ENCODE measurements around the gene THADA.
"Not testable (repeated sequence)": the region's sequence is repeated elsewhere in the genome, so short reads cannot be mapped to it uniquely, and the experiment has no call there.

Gene THADA

GRCh38 chr2:43397411-43397810, 198.4 kb downstream of the THADA start:
- no peaks in the 10 kb centered on the region for H3K79me2 ChIP-seq (ENCODE audit: insufficient read depth, low read length)
- no peak overlapping the region for H3K4me3 ChIP-seq (ENCODE audit: insufficient read depth, low read length, poor library complexity, severe bottlenecking)
- no peak overlapping the region for H3K9ac ChIP-seq (ENCODE audit: low read length)
- H4K20me1 ChIP-seq (ENCODE audit: low read depth, low read length), result no peaks in the 10 kb centered on the region
- TF ChIP-seq CTCF (IDR thresholded peaks at IDR 0.05; ENCODE audit: insufficient read depth, low read length, poor library complexity, severe bottlenecking), result no peak
- TF ChIP-seq EZH2phosphoT487 (conservative IDR thresholded peaks at IDR 0.05; ENCODE audit: low read length), result no peak
- H3K4me2 ChIP-seq (ENCODE audit: low read depth, low read length, poor library complexity, severe bottlenecking), result no peak overlapping the region
- no peaks in the 10 kb centered on the region for H3K9me3 ChIP-seq (ENCODE audit: insufficient read depth, low read length)
- no peak overlapping the region for H3K27ac ChIP-seq (ENCODE audit: low read depth, low read length)
- H3F3A ChIP-seq (ENCODE audit: insufficient read depth), result no peaks in the 10 kb centered on the region
- no peaks in the 10 kb centered on the region for H3K36me3 ChIP-seq (ENCODE audit: low read length)
- no peak overlapping the region for H2AFZ ChIP-seq (ENCODE audit: low read depth, low read length, severe bottlenecking)
- no peaks in the 10 kb centered on the region for H3K27me3 ChIP-seq (ENCODE audit: low read length)
- H3K9me2 ChIP-seq (replicated peaks; ENCODE audit: insufficient read depth, low read length), result no peaks in the 10 kb centered on the region

- H3K9ac ChIP-seq (ENCODE audit: low read length); H3F3A ChIP-seq (ENCODE audit: insufficient read depth); H3K36me3 ChIP-seq (ENCODE audit: low read length); H3K4me3 ChIP-seq (ENCODE audit: insufficient read depth, low read length, poor library complexity, severe bottlenecking); H3K27ac ChIP-seq (ENCODE audit: low read depth, low read length); H2AFZ ChIP-seq (ENCODE audit: low read depth, low read length, severe bottlenecking); H3K9me2 ChIP-seq (replicated peaks; ENCODE audit: insufficient read depth, low read length); H4K20me1 ChIP-seq (ENCODE audit: low read depth, low read length); H3K79me2 ChIP-seq (ENCODE audit: insufficient read depth, low read length); H3K4me2 ChIP-seq (ENCODE audit: low read depth, low read length, poor library complexity, severe bottlenecking); H3K27me3 ChIP-seq (ENCODE audit: low read length); H3K9me3 ChIP-seq (ENCODE audit: insufficient read depth, low read length): not testable (repeated sequence)
These were observed 199.5 kb downstream of the THADA start for GRCh38 chr2:43396344-43396743.

GRCh38 chr2:43393918-43394317, 201.9 kb downstream of the THADA start:
- H3K4me2 ChIP-seq (ENCODE audit: low read depth, low read length, poor library complexity, severe bottlenecking), result no peak overlapping the region
- no peaks in the 10 kb centered on the region for H3K27me3 ChIP-seq (ENCODE audit: low read length)
- no peaks in the 10 kb centered on the region for H3K36me3 ChIP-seq (ENCODE audit: low read length)
- no peaks in the 10 kb centered on the region for H3K9me2 ChIP-seq (replicated peaks; ENCODE audit: insufficient read depth, low read length)
- TF ChIP-seq EZH2phosphoT487 (conservative IDR thresholded peaks at IDR 0.05; ENCODE audit: low read length) (no peak), CTCF (IDR thresholded peaks at IDR 0.05; ENCODE audit: insufficient read depth, low read length, poor library complexity, severe bottlenecking) (no peak)
- no peak overlapping the region for H3K9ac ChIP-seq (ENCODE audit: low read length)
- no peaks in the 10 kb centered on the region for H4K20me1 ChIP-seq (ENCODE audit: low read depth, low read length)
- H3K4me3 ChIP-seq (ENCODE audit: insufficient read depth, low read length, poor library complexity, severe bottlenecking), result no peak overlapping the region
- H3K27ac ChIP-seq (ENCODE audit: low read depth, low read length), result no peak overlapping the region
- H3F3A ChIP-seq (ENCODE audit: insufficient read depth), result no peaks in the 10 kb centered on the region
- H2AFZ ChIP-seq (ENCODE audit: low read depth, low read length, severe bottlenecking), result no peak overlapping the region
- H3K79me2 ChIP-seq (ENCODE audit: insufficient read depth, low read length), result no peaks in the 10 kb centered on the region
- H3K9me3 ChIP-seq (ENCODE audit: insufficient read depth, low read length), result no peaks in the 10 kb centered on the region

- TF ChIP-seq EZH2phosphoT487 (conservative IDR thresholded peaks at IDR 0.05; ENCODE audit: low read length), result no peak
- TF ChIP-seq CTCF (IDR thresholded peaks at IDR 0.05; ENCODE audit: insufficient read depth, low read length, poor library complexity, severe bottlenecking), result no peak
- Histone ChIP-seq H3K4me2 (ENCODE audit: low read depth, low read length, poor library complexity, severe bottlenecking) (no peak overlapping the region), H3K9me3 (ENCODE audit: insufficient read depth, low read length) (no peaks in the 10 kb centered on the region), H3K27me3 (ENCODE audit: low read length) (no peaks in the 10 kb centered on the region), H3K9me2 (replicated peaks; ENCODE audit: insufficient read depth, low read length) (no peaks in the 10 kb centered on the region), H3F3A (ENCODE audit: insufficient read depth) (no peaks in the 10 kb centered on the region), H4K20me1 (ENCODE audit: low read depth, low read length) (no peaks in the 10 kb centered on the region), H2AFZ (ENCODE audit: low read depth, low read length, severe bottlenecking) (no peak overlapping the region), H3K79me2 (ENCODE audit: insufficient read depth, low read length) (no peaks in the 10 kb centered on the region), H3K4me3 (ENCODE audit: insufficient read depth, low read length, poor library complexity, severe bottlenecking) (no peak overlapping the region), H3K9ac (ENCODE audit: low read length) (no peak overlapping the region), H3K27ac (ENCODE audit: low read depth, low read length) (no peak overlapping the region), H3K36me3 (ENCODE audit: low read length) (no peaks in the 10 kb centered on the region)
These were observed 204.0 kb downstream of the THADA start for GRCh38 chr2:43391878-43392215.
